ENCODE results near the gene AGAP3.

Gene AGAP3

DNA sequence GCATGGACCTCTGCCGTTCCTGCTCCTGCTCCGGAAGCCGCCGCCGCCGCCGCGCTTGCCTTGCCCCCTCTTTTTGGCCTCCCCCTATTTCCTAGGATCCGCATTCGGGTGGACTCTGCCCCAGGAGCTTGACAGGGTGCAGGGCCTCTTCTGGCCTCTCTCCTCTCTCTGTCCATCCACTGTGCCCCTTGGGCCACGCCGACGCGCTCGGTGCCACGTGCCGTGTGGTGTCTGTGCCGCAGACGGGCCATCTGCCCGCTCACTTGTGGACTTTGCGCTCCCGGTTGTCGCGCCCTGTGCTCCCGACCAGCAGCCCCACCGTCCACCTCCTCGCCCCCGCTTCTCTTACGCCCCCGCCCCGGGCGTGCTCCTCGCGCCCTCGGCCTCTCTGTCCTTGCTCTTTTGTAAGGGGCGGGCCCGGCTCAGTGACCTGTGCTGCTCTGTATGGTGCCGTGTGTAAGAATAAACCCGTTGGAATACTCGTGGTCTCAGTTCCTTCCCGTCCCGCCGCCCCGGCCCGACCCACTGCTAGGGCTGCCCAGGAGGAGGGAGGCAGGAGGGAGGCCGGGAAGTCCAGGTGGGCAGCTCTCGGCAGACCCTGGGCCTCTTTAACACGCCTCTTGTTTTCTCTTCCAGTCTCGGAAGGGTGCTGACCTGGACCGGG lies 37.0 kb downstream of the AGAP3 start:
- DNase-seq (ENCODE audit: low read depth in 2 of 2): no peak

DNA sequence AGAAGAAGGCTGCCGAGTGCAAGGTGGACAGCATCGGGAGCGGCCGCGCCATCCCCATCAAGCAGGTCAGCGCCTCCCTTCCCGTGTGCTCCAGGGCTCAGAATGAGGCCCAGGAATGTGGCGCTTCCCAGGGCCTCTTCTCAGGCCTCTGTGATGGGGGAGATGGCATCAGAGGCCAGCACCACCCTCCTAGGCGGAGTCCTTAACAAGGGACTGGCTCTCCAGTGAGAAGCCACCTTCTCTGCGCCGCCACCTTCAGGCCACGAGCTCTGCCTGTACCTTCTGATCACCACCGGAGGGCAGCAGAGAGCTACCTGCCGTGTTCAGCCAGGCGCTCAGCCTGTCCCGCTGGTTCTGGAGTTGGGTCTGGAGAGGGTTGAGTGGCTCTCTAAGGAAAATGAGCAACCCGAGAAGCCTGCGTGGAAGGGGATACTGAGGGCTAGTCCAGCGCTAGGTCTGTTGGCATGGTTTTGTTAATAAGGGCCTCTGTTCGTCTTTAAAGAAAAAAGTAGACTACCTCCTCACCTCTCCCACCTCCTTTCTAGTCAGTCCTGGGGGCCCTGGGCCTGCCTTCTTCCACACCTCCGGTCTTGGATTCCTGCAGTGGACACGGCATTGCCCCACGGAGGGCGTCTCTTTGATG lies 37.7 kb downstream of the AGAP3 start:
- DNase-seq (ENCODE audit: low read depth in 2 of 2): peak in 1 of 2 experiments; percentile 33

DNA sequence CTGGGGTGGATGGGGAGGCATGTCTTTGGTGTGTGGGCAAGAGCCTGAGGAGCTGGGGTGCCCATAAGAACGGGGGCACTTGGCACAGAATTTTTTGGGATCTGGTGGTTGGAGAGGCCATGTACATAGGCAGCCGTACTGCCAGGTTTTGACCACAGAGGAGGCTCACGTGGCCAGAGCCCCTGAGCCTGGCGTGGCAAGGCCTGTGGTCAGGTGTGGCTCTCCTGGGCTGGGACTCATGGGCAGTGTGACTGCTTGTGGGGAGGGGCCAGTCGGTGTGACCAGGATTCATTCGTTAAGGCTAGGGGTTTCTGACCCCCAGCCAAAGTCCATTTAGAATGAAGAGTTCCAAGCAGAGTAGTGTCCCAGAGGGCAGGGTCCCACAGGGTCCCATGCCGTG lies 38.2 kb downstream of the AGAP3 start:
- DNase-seq (ENCODE audit: low read depth in 2 of 2): no peak

DNA sequence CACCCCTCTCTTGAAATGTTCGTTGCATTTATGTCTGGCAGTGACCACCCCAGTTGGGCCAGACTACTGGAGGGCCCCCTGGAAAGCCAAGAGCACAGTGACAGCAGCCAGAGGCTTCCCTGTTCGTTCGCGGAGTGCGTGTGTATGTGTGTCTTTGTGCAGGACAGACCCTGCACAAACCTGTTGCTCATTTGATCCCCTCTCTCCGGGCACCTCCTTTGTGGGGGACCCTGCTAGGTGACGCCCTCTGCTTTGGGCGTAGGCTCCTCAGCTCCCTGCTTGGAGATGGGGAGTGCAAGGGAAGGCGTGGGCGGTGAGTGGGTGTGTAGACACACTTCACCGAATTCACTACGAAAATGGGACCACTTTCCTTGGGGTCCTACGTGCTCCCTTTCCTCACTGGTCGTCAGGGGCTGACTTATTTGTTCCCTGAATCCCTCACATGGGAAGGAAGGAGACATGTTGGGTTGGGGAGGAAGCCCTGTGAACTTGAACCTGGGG lies 38.7 kb downstream of the AGAP3 start:
- no peak for DNase-seq (ENCODE audit: low read depth in 2 of 2)

DNA sequence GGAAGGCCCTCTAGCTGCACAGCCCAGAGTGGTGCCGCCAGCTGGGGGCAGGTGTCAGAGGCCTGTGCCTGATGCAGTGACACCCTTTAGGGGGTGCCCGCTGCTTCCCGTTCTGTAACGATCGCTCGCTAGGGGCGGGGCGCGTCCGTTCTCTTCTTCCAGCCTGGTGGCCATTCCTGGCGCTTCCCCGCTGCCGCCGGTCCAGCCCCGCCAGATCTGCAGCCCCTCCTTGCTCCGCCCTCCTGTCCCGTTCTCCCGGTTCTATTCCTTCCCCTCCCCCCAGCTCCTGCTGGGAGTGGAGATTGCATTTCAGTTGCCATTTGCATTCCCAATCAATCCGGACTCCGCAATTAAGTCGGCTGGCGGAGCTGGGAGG lies 39.2 kb downstream of the AGAP3 start:
- DNase-seq (ENCODE audit: low read depth in 2 of 2): no peak

DNA sequence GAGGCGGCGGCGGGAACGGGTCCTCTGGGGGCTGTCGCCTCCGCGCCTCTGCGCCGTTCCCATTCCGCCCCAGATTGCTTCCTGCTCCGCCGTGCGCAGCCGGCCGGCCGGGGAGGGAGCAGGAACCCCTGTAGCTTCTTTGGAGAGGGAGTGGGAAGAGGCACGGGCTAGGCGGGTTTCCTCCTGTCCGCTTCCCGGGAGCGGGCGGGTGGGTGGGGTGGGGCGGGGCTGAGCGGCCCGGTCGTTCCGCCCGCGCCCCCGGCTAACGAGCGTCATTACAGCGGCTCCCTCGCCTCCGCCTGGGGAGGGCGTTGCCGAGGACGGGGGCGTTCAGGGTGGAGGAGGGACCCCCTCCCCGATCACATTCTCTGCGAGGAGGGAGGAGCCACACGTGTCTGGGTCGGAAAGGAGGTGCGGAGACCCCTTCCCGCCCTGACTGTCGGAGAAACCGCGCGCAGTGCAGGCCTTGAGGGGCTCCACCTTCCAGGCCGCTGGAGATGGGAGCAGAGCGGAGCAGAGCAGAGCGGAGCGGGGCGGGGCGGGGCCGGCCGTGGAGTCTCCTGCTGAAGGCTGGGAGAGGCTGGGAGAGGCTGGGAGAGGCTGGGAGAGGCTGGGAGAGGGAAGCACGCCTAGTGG lies 39.7 kb downstream of the AGAP3 start:
- DNase-seq (ENCODE audit: low read depth in 2 of 2): no peak

DNA sequence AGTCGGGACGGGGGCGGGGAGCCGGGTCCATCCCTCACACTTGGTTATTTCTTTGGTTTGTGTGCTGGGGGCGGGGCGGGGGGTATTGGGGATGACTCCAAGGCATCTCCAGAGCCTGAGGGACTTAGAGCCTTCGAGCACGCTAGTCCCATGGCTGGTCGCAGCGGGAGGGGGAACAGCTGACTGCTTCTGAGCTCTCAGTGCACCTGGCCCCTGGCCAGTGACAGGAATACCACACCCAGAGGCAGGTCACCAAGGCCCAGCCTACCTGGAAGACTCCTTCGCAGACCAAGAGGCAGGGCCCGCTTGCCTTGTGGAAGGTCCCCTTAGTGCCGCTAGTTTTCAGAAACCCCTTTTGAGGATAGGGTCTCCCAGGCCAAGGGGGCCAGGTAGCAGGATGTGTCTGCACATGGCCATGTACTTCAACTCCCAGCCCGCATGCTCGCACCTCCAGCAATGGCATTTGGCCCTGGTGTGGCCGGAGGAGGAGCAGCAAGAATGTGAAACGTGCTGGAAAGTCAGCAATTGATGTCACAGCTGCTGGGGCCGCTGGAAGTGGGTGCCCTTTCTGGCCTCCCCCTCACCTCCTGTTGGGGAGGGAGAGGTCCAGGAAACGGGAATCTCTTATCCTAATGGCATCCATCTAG lies 40.3 kb downstream of the AGAP3 start:
- DNase-seq (ENCODE audit: low read depth in 2 of 2): no peak

DNA sequence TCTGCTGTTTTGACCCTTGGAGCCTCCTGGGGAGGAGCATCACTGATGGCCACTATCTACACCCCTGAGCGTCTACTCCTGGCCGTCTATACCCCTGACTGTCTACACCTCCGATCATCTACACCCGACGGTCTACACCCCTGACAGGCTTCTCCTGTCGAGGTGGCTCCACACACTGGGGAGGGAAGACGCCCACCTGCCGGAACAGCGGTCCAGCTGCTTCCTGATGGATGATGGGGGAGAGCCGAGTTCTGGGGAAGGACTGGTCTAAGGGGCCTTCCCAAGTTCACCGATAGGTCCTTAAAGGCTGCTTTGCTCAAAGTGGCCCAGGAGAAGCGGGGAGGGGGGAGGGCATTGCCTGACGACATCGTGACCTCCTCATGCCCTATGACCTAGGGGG lies 41.9 kb downstream of the AGAP3 start:
- DNase-seq (ENCODE audit: low read depth in 2 of 2): no peak

DNA sequence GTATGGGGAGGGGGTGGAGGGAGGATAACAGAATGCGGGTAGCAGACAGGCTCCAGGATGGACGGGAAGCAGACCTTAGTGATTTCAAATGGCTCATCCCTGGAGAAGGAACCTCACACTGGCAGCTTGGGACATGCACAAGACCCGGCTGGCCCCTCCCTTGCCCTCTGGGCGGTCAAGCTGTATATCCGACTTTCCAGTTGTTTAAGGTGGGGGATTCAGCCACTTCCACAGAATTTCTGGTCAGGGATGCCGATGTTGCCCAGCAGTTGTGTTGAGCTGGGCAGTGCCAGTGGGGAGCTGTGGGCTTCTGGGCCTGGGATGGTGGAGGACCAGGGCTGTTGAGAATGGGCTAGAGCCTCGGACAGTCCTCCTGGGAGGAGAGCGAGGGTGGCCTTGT lies 42.4 kb downstream of the AGAP3 start:
- DNase-seq (ENCODE audit: low read depth in 2 of 2): no peak

DNA sequence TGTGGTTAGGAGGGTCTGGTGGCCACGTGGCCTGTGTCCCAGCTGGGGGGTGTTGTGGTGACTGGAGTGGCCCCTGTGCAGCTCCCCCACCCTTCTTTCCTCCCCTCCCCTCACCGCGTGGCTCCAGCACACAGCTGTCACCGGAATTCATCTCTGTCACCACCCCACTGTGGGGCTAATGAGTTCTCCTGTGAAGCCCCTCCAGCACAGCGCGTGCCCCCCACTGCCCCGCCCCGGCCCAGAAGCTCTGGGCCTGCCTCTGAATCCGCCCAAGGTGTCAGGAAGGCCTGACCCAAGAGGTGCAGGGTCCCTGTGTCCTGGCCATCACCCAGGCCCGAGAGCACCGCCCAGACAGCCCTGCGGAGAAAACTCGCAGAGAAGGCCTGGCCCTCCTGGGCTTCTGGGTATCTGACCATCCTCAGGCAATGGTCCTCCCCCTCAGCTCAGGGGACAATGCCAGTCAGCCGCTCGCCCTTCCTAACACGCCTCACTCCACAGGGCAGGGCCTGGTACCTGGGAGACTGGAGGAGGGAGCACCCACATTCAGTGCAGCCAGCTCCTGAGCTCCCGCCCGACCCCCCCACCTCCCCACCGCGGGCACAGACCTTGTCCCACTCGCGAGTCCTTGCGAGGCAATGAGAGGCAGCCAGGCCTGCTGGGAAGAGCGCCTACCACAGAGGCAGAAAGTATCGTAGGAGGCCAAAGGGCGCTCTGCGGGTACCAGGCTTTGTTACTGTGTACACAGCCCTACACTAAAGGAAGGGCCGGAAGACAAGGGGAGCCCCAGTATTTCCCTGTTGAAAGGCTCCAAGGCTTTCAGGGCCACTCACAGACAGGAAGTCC lies 43.1 kb downstream of the AGAP3 start:
- no peak for DNase-seq (ENCODE audit: low read depth in 2 of 2)

DNA sequence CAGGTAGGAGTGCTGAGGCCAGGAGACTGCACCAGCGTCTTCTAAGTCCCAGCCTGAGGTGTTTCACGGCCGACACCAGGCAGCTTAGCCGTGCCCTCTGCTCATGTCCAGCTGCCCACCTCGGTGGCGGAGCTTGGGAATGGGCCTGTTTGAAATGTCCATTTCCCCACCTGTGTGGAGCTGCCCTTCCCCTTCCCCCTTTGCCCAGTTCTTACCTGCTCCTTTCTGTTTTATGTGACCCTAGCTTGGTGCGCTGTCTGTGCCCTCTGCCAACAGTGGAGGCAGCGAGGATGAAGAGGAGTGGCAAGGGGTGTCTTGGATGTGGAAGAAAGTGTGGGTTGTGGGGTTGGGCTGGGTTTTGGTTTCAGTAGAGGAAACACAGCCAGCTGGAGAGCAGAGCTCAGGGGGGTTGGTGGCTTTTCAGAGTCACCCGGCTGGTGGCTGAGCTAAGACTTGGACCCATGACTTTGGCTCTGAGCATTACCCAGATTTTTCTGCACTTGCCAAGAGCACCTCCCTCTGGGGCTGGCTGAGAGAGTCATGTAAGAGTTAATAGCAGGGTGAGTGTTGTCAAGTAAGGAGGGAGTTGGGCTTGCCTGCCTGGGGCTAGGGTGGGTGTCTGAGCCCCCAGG lies 43.8 kb downstream of the AGAP3 start:
- no peak for DNase-seq (ENCODE audit: low read depth in 2 of 2)

DNA sequence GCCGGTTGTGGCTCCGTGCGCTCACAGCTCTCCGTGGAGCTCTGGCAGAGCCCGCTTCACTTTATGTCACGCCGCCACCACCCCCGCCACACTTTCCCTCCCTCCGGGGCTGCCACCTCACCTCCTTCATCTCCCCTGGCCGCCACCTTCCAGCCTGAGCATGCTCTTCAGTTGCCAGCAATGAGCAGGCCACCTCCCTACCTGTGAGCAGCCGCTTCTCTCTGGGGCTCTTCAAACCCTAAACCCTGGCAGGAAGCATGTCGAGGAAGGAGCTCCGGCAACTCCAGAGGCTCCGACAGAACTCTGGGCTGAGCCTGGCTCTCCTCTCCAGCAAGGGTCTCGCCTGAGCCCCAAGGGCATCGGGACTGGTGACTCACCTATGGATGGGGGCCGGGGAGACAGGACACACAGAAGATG lies 44.5 kb downstream of the AGAP3 start:
- DNase-seq (ENCODE audit: low read depth in 2 of 2): no peak

DNA sequence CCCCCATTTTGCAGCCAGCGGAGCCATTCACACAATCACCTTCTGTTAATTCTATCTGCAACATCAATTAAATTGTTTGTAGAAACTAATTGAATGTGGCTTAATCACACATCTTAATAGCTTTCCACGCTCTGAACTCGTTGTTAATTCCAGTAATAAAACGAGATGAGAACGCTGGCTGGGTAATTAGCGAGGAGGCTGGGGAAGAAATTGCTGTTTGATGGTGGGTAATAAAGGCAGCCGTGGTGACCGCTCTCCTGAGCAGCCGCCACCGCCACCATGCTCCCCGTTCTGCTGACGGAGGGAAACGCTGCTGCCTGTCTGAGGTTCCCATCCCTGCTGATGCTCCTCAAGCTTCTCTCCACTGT lies 44.9 kb downstream of the AGAP3 start:
- DNase-seq (ENCODE audit: low read depth in 2 of 2): no peak

DNA sequence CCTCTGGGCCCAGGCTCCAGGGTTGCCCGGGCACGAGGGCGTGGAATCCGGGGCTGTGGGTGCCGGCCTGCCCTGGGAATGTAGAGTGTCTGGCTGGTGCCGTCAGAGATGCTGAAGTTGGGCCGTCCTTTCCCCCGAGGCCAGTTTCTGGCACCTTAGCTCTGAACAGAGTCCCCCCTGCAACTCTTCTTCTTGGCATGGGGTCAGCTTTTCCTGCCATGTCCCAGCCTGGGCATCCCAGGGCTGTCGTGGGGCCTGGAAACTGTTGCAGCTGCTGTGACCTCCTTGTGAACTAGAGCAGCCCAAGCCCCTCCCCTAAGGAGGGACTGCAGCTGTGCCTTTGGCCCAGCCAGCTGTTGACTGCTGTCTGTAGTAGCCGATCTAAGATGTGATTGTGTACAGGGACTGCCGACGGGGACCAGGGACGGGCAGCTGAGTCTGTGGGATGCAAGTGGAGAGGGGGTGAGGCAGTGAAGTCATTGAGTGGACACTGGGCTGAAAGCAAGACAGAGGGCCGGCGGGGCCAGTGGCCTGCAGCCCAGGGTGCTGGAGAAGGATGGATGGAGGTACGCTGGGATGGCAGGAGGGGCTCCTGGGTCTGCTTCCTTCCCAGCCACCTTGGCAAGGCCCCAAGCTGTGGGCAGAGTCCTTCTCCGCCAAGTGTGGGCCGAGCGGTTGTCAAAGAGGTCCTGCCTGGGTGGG lies 45.5 kb downstream of the AGAP3 start:
- DNase-seq (ENCODE audit: low read depth in 2 of 2): no peak

DNA sequence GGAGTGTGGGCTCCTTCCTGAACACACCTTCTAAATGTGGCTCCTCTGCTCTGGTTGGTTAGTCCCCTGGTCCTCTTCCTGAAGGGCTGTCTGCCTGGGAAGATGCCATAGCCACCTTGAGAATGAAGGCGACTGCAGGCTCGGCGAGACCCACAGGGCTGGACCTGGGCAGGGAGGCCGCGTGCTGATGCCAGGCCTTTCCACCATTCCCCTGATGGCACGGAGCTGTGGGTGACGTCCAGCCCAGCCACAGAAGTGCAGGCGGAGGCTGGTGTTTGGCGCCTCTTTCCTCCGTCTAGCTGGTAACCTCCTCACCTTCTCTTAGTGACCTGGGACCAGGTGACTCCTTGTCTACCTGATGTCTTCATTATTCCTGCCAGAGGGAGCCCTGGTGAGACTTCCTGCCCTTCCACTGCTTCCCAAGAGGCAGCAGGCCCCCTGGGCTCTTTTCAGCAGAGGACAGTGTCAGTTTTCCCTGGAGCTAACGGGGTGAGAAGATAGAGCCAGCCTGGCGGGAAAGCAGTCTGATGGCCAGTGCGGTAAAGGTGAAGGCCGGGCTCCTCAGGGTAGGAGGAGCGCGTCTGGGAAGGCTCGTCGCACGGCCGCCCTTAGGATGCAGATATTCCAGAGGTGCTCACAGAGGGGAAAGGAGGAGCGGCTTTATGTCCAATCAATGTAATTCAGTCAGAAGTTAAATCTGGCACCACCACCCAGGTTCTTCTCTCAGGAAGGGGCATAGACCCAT lies 46.4 kb downstream of the AGAP3 start:
- DNase-seq (ENCODE audit: low read depth in 2 of 2): no peak

DNA sequence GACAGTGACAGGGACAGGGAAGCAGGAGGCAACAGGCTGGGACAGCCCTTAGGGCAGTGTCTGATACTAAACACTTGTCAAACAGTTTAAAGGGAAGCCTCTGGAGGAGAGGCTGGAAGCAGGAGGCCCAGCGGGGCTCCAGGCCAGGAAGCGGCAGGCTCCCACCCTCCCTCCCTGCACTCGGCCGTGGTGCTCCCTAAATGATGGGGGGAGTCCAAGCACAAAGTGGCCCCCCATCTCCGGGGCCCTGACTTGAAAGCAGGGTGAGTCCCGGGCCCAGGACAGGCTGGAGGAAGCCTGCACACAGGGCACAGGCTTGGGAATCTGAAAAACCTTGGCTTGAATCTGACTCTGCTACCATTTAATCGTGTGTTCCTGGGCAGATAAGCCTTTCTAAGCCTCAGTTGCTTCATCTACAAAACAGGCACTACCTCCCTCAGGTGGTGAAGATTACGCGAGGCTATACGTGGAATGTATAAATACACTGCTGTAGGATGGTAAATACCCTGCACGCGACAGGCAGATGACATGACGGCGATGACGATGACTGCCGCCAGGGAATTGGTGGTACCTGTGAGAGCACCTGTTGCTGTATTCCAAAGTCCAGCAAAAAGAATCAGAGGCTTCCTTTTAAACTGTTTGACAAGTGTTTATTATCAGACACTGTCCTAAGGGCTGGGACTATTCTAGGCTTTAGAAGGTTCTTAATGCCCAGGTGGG lies 47.2 kb downstream of the AGAP3 start:
- no peak for DNase-seq (ENCODE audit: low read depth in 2 of 2)

DNA sequence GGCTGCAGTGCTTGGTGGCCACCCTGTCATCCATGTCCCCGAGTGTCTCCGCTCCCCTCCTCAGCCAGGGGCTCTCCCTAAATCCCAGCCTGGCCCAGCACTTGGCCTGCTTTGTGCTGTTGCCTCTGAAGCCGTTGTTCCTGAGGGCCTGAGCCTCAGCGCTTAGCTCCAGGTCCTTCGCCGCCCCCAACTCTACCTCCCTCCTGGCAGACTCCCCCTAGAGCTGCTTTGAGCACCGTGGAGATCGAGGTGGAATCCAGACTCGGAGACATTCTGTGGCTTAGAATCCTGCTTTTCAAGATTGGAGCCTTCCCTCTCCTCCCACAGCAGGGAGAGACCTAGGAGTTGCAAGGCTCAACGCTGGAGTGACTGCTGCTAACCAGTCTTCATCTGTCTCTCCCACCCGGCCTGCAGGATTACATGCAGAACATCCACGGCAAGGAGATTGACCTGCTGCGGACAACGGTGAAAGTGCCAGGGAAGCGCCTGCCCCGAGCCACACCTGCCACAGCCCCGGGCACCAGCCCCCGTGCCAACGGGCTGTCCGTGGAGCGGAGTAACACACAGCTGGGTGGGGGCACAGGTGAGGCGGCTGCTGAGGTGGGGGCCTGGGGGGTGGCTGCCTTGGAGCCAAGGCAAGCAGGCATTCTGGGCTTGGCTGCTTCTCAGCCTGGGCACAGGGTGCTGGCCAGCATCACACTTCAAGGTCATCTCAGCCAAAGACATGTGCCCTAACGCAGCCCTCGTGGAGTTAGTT lies 47.9 kb downstream of the AGAP3 start:
- DNase-seq (ENCODE audit: low read depth in 2 of 2): no peak

DNA sequence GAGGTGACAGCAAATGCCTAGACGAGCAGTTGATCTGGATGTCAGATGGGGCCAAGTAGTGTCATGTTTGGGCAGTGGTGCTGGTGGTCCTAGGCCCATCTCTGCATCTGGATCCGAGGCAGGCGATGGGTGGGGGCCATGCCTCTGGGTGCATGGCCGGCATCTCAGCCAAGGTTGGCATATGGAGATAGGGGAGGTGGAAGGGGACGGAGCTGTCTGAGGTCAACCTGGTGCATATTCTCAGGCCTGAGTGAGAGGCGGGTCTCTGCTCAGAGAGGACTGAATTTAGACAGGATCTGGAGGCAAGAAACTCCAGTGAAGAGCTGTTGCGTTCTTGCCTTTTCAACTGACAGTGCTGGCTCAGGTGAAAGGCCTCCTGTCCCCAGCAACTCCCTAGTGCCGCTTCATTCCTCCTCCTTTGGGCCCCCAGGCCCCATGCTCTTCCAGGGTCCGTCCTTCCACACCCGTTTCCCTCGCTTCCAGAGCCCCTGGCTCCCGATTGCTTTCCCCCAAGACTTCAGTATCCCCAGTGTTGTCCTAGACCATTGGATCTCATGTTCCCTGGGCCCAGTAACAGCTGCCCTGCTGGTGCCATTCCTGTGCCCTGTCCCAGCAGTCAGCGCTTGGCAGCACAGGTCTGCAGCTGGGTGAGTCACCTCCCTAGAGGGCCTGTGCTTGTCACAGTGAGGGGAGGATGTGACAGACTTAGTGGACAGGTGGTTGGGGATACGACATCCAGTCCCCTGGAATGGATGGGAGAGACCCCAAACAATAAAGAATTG lies 48.7 kb downstream of the AGAP3 start:
- DNase-seq (ENCODE audit: low read depth in 2 of 2): no peak
